CD4-positive, alpha-beta T cell (primary cell): Measurements from ENCODE around the gene PPP1R1C. TPM values are rescaled to one million over a fixed set of nuclear protein-coding genes. Genes with fewer than 3 reads are reported as not detected.

Source experiments
- ATAC-seq: fragments of 200-7000 bp; cut with Tn5 transposase; one replicate; pipeline ENCODE4 v1.10.0; 2022; ENCODE audit warnings: mild to moderate bottlenecking; ENCODE audit not compliant: poor library complexity
- CTCF ChIA-PET: fragments of 350-600 bp; sonication (Branson Sonifier 250); formaldehyde crosslinking; loops from one replicate; lab custom pipeline; 2021; ENCODE audit warnings: antibody characterized with exemption, inconsistent platforms; lab: Charles Lee
- POLR2A ChIA-PET: fragments of 350-600 bp; sonication (Branson Sonifier 250); formaldehyde crosslinking; loops from one replicate; lab custom pipeline; 2021; ENCODE audit warnings: antibody characterized with exemption, inconsistent platforms; lab: Charles Lee
- DNase-seq, 14 experiments: peaks; one replicate each; pipeline ENCODE4 v3.0.0-alpha.2; 2013 to 2020; ENCODE audit warnings: mixed read lengths in 2 of 14
- H3K27ac ChIP-seq, 2 donors: one replicate each; pipeline versions ENCODE4 v1.5.1 to v1.7.0; 2013; ENCODE audit warnings: low read length in 2 of 2, low read depth in 1 of 2, mild to moderate bottlenecking in 1 of 2
- H3K27me3 ChIP-seq, 2 experiments: 1 replicate in 1 of 2; 2 replicates in 1 of 2; pipeline versions ENCODE4 v1.6.1 to v1.7.0; 2013; ENCODE audit warnings: low read length in 2 of 2, control low read depth in 1 of 2, mild to moderate bottlenecking in 1 of 2, moderate library complexity in 1 of 2; ENCODE audit not compliant: insufficient read depth in 2 of 2, control insufficient read depth in 1 of 2
- H3K36me3 ChIP-seq: one replicate; pipeline ENCODE4 v1.6.1; 2013; ENCODE audit warnings: low read length, control low read depth; ENCODE audit not compliant: insufficient read depth
- H3K4me1 ChIP-seq: one replicate; pipeline ENCODE4 v1.6.1; 2013; ENCODE audit warnings: low read length, control low read depth; ENCODE audit not compliant: insufficient read depth
- H3K4me3 ChIP-seq: one replicate; pipeline ENCODE4 v1.5.1; 2013; ENCODE audit warnings: mild to moderate bottlenecking, low read length, moderate library complexity
- H3K9me3 ChIP-seq, 2 experiments: 1 replicate in 1 of 2; 2 replicates in 1 of 2; pipeline versions ENCODE4 v1.6.1 to v1.7.0; 2013; ENCODE audit warnings: low read length in 2 of 2, mild to moderate bottlenecking in 2 of 2, control low read depth in 1 of 2, moderate library complexity in 1 of 2; ENCODE audit not compliant: control insufficient read depth in 1 of 2, insufficient read depth in 1 of 2
- H3K27ac Mint-ChIP-seq: one replicate; pipeline ENCODE4 v1.8.0; 2020; ENCODE audit warnings: mixed read lengths
- H3K27me3 Mint-ChIP-seq: one replicate; pipeline ENCODE4 v1.8.0; 2021; ENCODE audit warnings: mixed read lengths
- H3K36me3 Mint-ChIP-seq: one replicate; pipeline ENCODE4 v1.8.0; 2021; ENCODE audit warnings: low read depth, mixed read lengths
- H3K4me1 Mint-ChIP-seq: one replicate; pipeline ENCODE4 v1.8.0; 2021; ENCODE audit warnings: low read depth, mixed read lengths
- H3K4me3 Mint-ChIP-seq: one replicate; pipeline ENCODE4 v1.8.0; 2020; ENCODE audit warnings: mild to moderate bottlenecking, mixed read lengths
- H3K9me3 Mint-ChIP-seq: one replicate; pipeline ENCODE4 v1.8.0; 2020; ENCODE audit warnings: mixed read lengths
- intact Hi-C, 2 experiments: fragments of 100-400 bp; cut with DNase I in 1 of 2; cut with micrococcal nuclease in 1 of 2; formaldehyde crosslinking; loops; one replicate each; pipeline versions ENCODE4 v1.15.1 to v1.9.0; 2023 to 2025; cut with DNase I, micrococcal nuclease
- total RNA-seq, 174 experiments: library from RNA in 2 of 174; stranded (reverse) in 2 of 174; gene quantifications; one replicate each; pipeline ENCODE4 v1.2.3 and lab custom pipeline; 2021 to 2026
- TF ChIP-seq, protein P1 (sequence below): fragments of 200-600 bp; IDR thresholded peaks from one replicate; pipeline ENCODE4 v1.8.0; 2022; ENCODE audit warnings: antibody characterized with exemption, mild to moderate bottlenecking

Gene PPP1R1C
- total RNA-seq, 2 experiments from 2014 or later, result not detected

- Histone ChIP-seq H3K36me3 (no peaks in the 10 kb centered on the region), H3K9me3 (no peaks in the 10 kb centered on the region), H3K4me3 (no peak overlapping the region), H3K4me1 (no peaks in the 10 kb centered on the region), H3K27me3 (no peaks in the 10 kb centered on the region), H3K27ac (no peak overlapping the region)
- Mint-ChIP-seq H3K36me3 (no peaks in the 10 kb centered on the region), H3K9me3 (no peaks in the 10 kb centered on the region), H3K4me3 (no peak overlapping the region), H3K27me3 (peaks cover 8% of the 10 kb centered on the region), H3K4me1 (no peaks in the 10 kb centered on the region), H3K27ac (no peak overlapping the region)
- DNase-seq (no peak), ATAC-seq (no peak)
- ChIA-PET CTCF (no interaction called here), POLR2A (no interaction called here)
- TF ChIP-seq, protein P1, sequence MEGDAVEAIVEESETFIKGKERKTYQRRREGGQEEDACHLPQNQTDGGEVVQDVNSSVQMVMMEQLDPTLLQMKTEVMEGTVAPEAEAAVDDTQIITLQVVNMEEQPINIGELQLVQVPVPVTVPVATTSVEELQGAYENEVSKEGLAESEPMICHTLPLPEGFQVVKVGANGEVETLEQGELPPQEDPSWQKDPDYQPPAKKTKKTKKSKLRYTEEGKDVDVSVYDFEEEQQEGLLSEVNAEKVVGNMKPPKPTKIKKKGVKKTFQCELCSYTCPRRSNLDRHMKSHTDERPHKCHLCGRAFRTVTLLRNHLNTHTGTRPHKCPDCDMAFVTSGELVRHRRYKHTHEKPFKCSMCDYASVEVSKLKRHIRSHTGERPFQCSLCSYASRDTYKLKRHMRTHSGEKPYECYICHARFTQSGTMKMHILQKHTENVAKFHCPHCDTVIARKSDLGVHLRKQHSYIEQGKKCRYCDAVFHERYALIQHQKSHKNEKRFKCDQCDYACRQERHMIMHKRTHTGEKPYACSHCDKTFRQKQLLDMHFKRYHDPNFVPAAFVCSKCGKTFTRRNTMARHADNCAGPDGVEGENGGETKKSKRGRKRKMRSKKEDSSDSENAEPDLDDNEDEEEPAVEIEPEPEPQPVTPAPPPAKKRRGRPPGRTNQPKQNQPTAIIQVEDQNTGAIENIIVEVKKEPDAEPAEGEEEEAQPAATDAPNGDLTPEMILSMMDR, result no peak
- intact Hi-C loops, result no loop called here
Measured at GRCh38 chr2:182164686-182165085, 179.0 kb downstream of the PPP1R1C start.

GRCh38 chr2:182165202-182165601 is 179.5 kb downstream of the PPP1R1C start:
- ChIA-PET CTCF (no interaction called here), POLR2A (no interaction called here)
- DNase-seq (no peak), ATAC-seq (no peak)
- Histone ChIP-seq H3K27me3 (no peaks in the 10 kb centered on the region), H3K27ac (no peak overlapping the region), H3K4me3 (no peak overlapping the region), H3K4me1 (no peaks in the 10 kb centered on the region), H3K9me3 (no peaks in the 10 kb centered on the region), H3K36me3 (no peaks in the 10 kb centered on the region)
- Mint-ChIP-seq H3K27ac (no peak overlapping the region), H3K27me3 (peaks cover 8% of the 10 kb centered on the region), H3K36me3 (no peaks in the 10 kb centered on the region), H3K9me3 (no peaks in the 10 kb centered on the region), H3K4me3 (no peak overlapping the region), H3K4me1 (no peaks in the 10 kb centered on the region)
- TF ChIP-seq, protein P1, result no peak
- intact Hi-C loops, result no loop called here

GRCh38 chr2:182166406-182166805 is 180.8 kb downstream of the PPP1R1C start:
- H3K27me3 Mint-ChIP-seq, result peaks cover 8% of the 10 kb centered on the region
- TF ChIP-seq, protein P1, result no peak

More at GRCh38 chr2:182166406-182166805, 180.8 kb downstream of the PPP1R1C start:
- ChIA-PET POLR2A (no interaction called here), CTCF (no interaction called here)
- H3K27me3 ChIP-seq, result no peaks in the 10 kb centered on the region
- Mint-ChIP-seq H3K4me3 (no peak overlapping the region), H3K4me1 (no peaks in the 10 kb centered on the region), H3K9me3 (no peaks in the 10 kb centered on the region), H3K27ac (no peak overlapping the region), H3K36me3 (no peaks in the 10 kb centered on the region)
- no peaks in the 10 kb centered on the region for H3K36me3 ChIP-seq
- DNase-seq (no peak), ATAC-seq (no peak)
- intact Hi-C loops, result no loop called here
- no peaks in the 10 kb centered on the region for H3K9me3 ChIP-seq
- no peak overlapping the region for H3K4me3 ChIP-seq
- H3K4me1 ChIP-seq, result no peaks in the 10 kb centered on the region
- no peak overlapping the region for H3K27ac ChIP-seq
